A172 (cell line): ENCODE measurements around the gene SSBP4. TPM values are rescaled to one million over a fixed set of nuclear protein-coding genes. Genes with fewer than 3 reads are reported as not detected.

Experiments
- DNase-seq: peaks from one replicate; pipeline ENCODE4 v3.0.0-alpha.2; 2015; ENCODE audit warnings: low spot score
- total RNA-seq: library from RNA; depleted of rRNA; stranded (reverse); fragments of >200 nt; shearing (Covaris generic); gene quantifications from 2 replicates; pipeline ENCODE4 v1.2.3, GENCODE V29; 2014

Gene SSBP4
- total RNA-seq, 1 experiment from 2014 or later = 88.7 TPM

GRCh38 chr19:18433015-18433691 lies 14.0 kb downstream of the SSBP4 start:
- no peak for DNase-seq

GRCh38 chr19:18433735-18434398 lies 14.7 kb downstream of the SSBP4 start:
- DNase-seq = no peak

- no peak for DNase-seq
Observed at GRCh38 chr19:18434411-18435175, 15.4 kb downstream of the SSBP4 start.

DNA sequence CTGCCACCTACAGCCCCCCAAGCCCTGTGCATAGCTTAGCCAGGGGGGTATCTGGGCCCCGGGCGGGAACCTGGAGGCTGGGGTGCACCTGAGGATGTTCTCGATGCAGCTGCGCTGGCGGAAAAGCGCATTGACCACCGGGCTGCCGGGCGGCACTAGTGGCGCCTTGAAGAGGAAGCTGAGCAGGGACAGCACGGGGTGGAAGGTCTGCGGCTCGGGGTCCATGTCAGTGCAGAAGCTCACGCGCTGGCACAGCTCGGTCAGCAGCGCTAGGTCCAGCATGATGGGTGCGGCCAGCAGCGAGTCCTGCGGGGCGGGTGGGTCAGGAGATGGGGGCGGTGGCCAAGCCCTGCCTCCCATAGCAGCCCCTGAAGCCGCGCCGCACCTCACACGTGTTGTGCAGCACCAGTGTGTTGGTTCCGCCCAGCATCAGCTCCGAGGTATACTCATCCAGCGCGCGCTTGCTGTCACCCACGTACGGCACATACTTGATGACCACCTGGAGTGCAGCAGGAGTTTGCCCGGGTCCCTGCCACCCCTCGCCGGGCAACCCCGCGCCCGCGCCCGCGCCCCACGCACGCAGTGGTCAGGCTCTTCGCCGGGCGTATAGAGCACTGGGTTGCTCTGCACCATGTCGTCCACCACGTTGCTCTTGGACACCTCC lies 16.1 kb downstream of the SSBP4 start:
- no peak for DNase-seq

DNA sequence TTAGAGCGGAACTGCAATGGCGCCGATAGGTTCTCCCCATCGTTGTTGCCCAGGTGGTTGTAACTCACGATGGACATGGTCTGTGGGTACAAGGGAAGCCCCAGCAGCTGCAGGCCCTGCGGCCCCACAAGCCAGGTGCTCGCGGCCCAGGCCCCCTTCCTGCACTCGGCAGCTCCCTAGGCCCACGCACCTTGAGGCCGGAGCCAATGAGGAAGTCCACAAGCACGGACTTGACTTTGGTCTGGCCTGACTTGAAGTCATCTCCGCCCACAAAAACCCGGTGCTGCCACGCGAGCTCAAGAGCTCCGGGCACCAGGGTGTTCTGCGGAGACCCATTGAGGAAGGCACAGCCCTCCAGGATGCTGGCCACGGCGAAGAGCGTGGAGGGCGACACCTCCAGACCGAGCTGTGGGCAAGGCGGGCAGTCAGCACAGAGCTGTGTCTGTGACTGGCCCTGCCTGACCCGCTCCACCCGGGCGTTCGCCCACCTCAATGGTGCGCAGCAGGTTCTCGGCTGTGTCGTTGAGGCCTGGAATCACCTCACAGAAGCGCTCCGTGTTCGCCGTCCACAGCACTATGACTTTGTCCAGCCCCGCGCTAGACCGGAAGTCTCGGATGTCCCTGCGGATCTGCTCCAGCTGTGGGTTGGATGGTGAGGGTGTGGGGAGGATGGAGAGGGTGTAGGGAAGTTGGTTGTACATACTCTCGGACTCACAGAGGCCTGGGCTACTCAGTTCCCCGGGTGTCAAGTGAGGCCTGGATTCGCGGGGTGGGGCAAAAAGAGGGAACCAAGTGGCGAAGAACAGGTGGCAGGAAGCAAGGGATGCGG lies 16.9 kb downstream of the SSBP4 start:
- DNase-seq = no peak

DNA sequence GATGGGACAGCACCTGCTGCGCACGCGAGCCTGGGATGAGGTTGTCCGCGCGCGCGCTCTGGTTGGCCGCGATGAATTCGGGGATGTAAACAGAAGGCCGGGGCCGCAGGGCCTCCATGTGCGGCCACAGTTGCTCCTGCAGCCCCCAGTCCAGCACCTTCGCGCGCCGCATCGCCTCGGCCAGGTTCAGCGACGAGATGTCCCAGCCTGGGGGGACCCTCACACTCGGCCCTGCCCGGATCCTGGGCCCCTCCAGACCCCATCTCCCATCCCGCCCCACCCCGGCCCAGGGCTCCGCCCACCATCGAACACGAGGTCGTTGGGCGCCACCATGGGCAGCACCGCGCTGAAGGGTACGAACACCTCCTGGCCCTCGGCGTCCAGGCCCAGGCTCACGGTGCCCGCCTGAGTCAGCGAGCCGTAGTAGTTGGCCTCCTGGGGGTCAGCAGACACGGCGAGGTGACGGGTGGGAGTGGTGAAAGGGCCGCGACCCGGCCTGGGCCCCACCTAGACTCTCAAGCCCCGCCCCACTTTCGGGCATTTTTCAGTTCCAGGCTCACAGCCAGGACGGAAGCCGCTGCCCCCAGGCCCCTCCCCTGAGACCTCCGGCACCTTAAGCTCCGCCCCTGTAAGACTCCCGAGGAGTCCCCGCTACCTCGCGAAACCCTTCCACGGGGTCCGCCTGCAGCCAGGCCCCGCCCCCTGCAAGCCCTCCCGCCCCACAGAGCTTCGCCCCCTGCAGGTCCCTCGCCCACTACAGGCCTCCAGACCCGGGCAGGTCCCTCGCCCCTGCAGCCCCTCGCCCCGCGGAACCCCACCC lies 17.7 kb downstream of the SSBP4 start:
- DNase-seq = no peak

DNA sequence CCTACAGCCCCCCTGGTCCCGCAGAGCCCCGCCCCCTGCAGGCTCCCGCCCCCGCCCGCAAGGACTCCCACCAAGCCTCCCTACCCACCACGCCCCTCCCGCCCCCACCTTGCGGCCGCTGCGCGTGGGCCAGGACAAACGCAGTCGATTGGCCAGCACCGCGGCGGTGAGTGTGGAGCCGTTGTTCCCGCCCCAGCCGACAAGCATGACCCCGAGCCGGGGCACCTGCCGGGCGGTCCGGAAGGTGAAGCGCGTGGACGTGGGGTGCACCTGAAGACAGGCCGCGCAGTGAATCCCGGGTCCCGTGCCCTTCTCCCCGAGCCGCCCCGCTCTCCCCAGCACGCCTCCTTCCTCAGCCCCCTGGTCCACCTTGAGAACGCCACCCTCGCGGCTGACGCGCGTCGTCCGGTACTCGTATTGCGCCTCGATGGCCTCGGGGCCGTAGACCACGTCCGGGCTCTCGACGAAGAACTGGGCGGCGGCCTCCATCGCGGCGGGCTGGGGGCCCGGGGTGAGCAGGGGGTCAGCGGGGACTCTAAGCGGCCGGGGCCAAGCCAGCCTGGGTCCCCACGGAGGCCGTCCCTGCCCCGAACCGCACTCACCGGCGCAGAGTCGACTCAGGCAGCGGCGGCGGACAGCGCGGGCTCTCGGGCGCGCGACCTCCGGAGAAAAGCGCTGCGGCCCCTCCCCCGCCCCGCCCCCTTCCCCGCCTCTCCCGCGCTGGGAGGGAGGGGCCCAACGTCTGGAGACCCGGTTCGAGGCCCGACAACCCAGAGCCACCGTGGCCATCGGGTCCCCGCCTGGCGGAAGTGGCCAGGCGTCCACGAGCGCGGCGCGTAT lies 18.5 kb downstream of the SSBP4 start, which contains the start of gene ISYNA1:
Gene ISYNA1, minus strand, starts transcription at position 643 of the 840 bp plus-strand sequence. Its CDS starts 154 bp downstream, at position 489.
- DNase-seq = no peak

DNA sequence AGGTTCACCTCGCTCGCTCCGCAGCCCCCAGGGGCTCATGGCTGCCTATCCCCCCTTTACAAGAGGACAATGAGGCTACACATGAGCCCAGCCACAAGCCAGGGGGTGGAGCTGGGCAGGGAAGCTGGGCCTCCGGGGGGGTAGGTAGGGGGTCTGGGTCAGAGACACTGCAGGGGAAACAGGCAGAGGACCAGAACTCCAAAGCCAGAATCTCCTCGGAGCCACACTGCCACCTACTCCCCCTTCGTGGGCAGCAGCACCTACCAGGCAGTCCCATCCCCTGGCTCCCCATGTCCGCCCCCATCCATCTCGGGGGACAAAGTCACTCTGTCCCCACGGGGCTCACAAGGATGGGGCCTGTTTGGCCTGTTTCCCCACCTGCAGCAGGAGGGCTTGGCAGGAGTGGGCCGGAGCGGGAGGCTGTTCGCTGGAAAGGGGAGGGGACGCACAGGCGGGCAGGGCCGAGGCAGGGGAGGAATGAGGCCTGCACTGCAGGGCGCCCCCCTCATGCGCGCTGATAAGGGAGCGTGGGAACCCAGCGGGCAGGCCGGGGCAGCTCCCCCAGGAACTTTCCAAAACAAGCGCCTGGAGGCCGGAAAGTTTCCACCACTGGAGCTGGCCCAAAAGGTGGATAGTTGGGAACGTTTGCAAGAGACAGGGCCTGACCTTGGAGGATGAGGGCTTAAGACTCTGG lies 19.3 kb downstream of the SSBP4 start:
- no peak for DNase-seq

GRCh38 chr19:18439025-18439909 lies 20.1 kb downstream of the SSBP4 start:
- DNase-seq = no peak

DNA sequence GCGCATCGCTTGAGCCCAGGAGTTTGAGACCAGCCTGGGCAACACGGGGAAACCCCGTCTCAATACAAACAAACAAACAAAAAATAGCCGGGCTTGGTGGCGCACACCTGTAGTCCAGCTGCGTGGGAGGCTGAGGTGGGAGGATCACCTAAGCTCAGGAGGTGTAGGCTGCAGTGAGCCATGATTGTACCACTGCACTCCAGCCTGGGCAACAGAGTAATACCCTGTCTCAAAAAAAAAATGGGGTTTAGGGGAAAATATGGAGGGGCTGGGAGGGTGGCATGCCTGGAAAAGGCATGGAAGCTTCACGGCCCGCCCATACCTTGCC lies 20.7 kb downstream of the SSBP4 start:
- DNase-seq = no peak

DNA sequence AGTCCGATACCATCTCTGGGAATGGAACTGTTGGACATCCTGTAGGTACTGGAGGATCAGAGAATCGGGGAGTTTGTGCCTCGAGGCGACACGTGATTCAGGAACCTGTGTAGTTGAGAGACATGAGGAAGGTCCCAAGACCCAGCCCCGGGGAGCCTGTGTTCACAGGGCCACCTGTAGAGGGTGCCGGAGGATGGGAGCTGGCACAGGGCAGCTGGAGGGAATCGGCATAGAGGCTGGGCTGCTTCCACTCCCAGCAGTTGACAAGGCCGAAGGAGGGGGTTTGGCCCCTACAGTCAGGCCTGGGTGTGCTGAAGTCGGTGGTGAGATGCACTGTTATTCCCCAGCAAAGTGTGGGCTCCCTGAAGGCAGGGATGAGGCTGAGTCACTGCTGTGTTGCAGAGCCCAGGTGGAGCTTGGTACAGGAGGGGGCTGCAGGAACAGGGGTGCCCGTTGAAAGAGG lies 21.2 kb downstream of the SSBP4 start:
- no peak for DNase-seq

GRCh38 chr19:18440936-18441803 lies 22.0 kb downstream of the SSBP4 start:
- DNase-seq = no peak

DNA sequence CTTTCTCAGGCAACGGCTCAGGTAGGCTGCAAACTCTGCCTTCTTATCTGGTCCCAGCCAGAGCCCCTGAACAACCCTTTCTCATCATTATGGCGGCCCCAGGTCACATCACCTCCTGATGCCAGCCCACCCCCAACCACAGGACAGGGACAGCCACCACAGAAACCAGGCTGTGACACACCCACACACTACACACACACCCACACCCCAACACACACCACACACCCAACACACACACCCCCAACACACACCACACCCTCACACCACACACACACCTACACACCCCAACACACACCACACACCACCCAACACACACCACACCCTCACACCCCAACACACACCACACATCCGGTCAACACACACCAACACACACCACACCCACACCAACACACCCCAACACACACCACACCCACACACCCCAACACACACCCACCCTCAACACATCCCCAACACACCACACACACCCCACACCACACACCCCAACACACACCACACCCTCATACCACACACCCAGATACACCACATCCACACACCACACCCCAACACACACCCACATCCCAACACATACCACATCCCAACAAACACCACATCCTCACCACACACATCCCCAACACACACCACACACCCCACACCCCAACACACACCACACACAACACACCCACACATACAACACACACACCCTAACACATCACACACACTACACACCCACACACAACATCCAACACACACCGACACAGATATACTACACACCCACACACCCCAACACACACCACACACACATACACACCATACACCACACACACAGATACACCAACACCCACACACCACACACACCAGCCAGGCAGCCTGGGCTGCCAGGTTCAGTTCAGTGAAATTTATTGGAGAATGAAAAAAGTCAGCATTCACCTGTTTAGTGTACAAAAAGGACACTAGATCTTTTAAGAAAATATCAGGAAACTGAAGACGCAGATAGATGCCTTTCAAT lies 22.9 kb downstream of the SSBP4 start:
- DNase-seq = no peak

GRCh38 chr19:18442941-18443340 lies 23.7 kb downstream of the SSBP4 start:
- no peak for DNase-seq

GRCh38 chr19:18443406-18443805 lies 24.2 kb downstream of the SSBP4 start:
- DNase-seq = no peak

GRCh38 chr19:18443831-18444230 lies 24.6 kb downstream of the SSBP4 start:
- DNase-seq = no peak
